Measurements from ENCODE around the gene SKI.

The SKI gene

GRCh38 chr1:2233997-2234761 lies 6.1 kb downstream of the SKI start:
- Histone ChIP-seq H2AFZ (ENCODE audit: low read length) (no peak overlapping the region), H3K4me2 (ENCODE audit: low read length) (no peak overlapping the region), H3K9ac (ENCODE audit: low read length) (no peak overlapping the region), H3K4me1 (ENCODE audit: insufficient read depth, low read length, severe bottlenecking) (peaks cover 5% of the 10 kb centered on the region), H4K20me1 (ENCODE audit: insufficient read depth, low read length) (no peaks in the 10 kb centered on the region), H3K4me3 (ENCODE audit: low read depth, low read length, poor library complexity, severe bottlenecking) (no peak overlapping the region), H3F3A (ENCODE audit: insufficient read depth, low read length) (no peaks in the 10 kb centered on the region), H3K9me2 (ENCODE audit: low read depth, low read length) (no peaks in the 10 kb centered on the region), H3K79me2 (ENCODE audit: insufficient read depth, low read length) (no peaks in the 10 kb centered on the region), H3K9me3 (ENCODE audit: low read length) (no peaks in the 10 kb centered on the region), H3K27me3 (ENCODE audit: insufficient read depth, low read length) (no peaks in the 10 kb centered on the region), H3K36me3 (ENCODE audit: insufficient read depth, low read length) (no peaks in the 10 kb centered on the region), H3K27ac (ENCODE audit: low read depth, low read length, poor library complexity, severe bottlenecking) (no peak overlapping the region)
- TF ChIP-seq CTCF (IDR thresholded peaks at IDR 0.05; ENCODE audit: low read length) (no peak), EZH2 (IDR thresholded peaks at IDR 0.05; ENCODE audit: borderline replicate concordance, low read length) (no peak)

- Histone ChIP-seq H3K79me2 (ENCODE audit: insufficient read depth, low read length) (no peaks in the 10 kb centered on the region), H2AFZ (ENCODE audit: low read length) (no peak overlapping the region), H3K9ac (ENCODE audit: low read length) (no peak overlapping the region), H3K4me3 (ENCODE audit: low read depth, low read length, poor library complexity, severe bottlenecking) (no peak overlapping the region), H3F3A (ENCODE audit: insufficient read depth, low read length) (no peaks in the 10 kb centered on the region), H3K27me3 (ENCODE audit: insufficient read depth, low read length) (no peaks in the 10 kb centered on the region), H3K36me3 (ENCODE audit: insufficient read depth, low read length) (no peaks in the 10 kb centered on the region), H4K20me1 (ENCODE audit: insufficient read depth, low read length) (no peaks in the 10 kb centered on the region), H3K27ac (ENCODE audit: low read depth, low read length, poor library complexity, severe bottlenecking) (no peak overlapping the region), H3K4me1 (ENCODE audit: insufficient read depth, low read length, severe bottlenecking) (no peaks in the 10 kb centered on the region), H3K9me3 (ENCODE audit: low read length) (no peaks in the 10 kb centered on the region), H3K4me2 (ENCODE audit: low read length) (no peak overlapping the region), H3K9me2 (ENCODE audit: low read depth, low read length) (no peaks in the 10 kb centered on the region)
- no peak for TF ChIP-seq CTCF (IDR thresholded peaks at IDR 0.05; ENCODE audit: low read length)
- TF ChIP-seq EZH2 (IDR thresholded peaks at IDR 0.05; ENCODE audit: borderline replicate concordance, low read length) = no peak
These were observed 6.6 kb downstream of the SKI start for GRCh38 chr1:2234762-2235113.

- Histone ChIP-seq H3K27me3 (ENCODE audit: insufficient read depth, low read length) (no peaks in the 10 kb centered on the region; the same call in 1 of the 2 replicates), H3K27ac (ENCODE audit: low read depth, low read length, poor library complexity, severe bottlenecking) (no peak overlapping the region), H4K20me1 (ENCODE audit: insufficient read depth, low read length) (no peaks in the 10 kb centered on the region), H2AFZ (ENCODE audit: low read length) (no peak overlapping the region), H3K4me3 (ENCODE audit: low read depth, low read length, poor library complexity, severe bottlenecking) (no peak overlapping the region), H3K79me2 (ENCODE audit: insufficient read depth, low read length) (no peaks in the 10 kb centered on the region), H3K36me3 (ENCODE audit: insufficient read depth, low read length) (no peaks in the 10 kb centered on the region), H3K4me2 (ENCODE audit: low read length) (no peak overlapping the region), H3K9ac (ENCODE audit: low read length) (no peak overlapping the region), H3K4me1 (ENCODE audit: insufficient read depth, low read length, severe bottlenecking) (no peaks in the 10 kb centered on the region), H3K9me3 (ENCODE audit: low read length) (no peaks in the 10 kb centered on the region), H3F3A (ENCODE audit: insufficient read depth, low read length) (no peaks in the 10 kb centered on the region), H3K9me2 (ENCODE audit: low read depth, low read length) (no peaks in the 10 kb centered on the region)
- TF ChIP-seq EZH2 (IDR thresholded peaks at IDR 0.05; ENCODE audit: borderline replicate concordance, low read length) = no peak
- TF ChIP-seq CTCF (IDR thresholded peaks at IDR 0.05; ENCODE audit: low read length) = no peak
These were observed 7.3 kb downstream of the SKI start for GRCh38 chr1:2235300-2235998.

Measured in OCI-LY1 (cell line).